NCI-H1105 treated with DMSO at 0.1 percent for 48 hours (cell line): ENCODE results near the gene NR3C2.

Experiments
- DNase-seq: peaks from one replicate; lab custom pipeline; 2025; lab: John Stamatoyannopoulos, UW

NR3C2 gene

GRCh38 chr4:148075438-148075837 lies 366.8 kb downstream of the NR3C2 start:
- DNase-seq, result no peak

GRCh38 chr4:148074462-148074861 lies 367.8 kb downstream of the NR3C2 start:
- DNase-seq, result no peak

GRCh38 chr4:148073349-148073748 lies 368.9 kb downstream of the NR3C2 start:
- no peak for DNase-seq

GRCh38 chr4:148072789-148073188 lies 369.4 kb downstream of the NR3C2 start:
- no peak for DNase-seq

- DNase-seq, result no peak
Measured at GRCh38 chr4:148071009-148071408, 371.2 kb downstream of the NR3C2 start.

DNA sequence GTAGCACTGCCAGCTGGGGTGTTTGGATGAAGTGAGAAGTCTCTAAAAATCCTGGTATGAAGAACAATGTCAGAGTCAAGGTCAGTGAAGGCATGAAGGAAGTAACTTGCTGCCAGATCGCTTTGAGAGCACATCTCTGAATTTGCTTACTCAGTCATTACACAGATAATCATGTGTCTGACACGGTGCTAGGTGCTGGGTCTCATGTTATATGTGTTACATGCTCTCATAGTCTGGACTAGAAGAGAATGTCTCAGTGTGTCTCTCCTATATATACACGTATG lies 372.4 kb downstream of the NR3C2 start:
- no peak for DNase-seq

- DNase-seq, result no peak
Measured at GRCh38 chr4:148069086-148069894, 372.9 kb downstream of the NR3C2 start.

GRCh38 chr4:148068065-148068911 lies 373.9 kb downstream of the NR3C2 start:
- DNase-seq, result no peak

DNA sequence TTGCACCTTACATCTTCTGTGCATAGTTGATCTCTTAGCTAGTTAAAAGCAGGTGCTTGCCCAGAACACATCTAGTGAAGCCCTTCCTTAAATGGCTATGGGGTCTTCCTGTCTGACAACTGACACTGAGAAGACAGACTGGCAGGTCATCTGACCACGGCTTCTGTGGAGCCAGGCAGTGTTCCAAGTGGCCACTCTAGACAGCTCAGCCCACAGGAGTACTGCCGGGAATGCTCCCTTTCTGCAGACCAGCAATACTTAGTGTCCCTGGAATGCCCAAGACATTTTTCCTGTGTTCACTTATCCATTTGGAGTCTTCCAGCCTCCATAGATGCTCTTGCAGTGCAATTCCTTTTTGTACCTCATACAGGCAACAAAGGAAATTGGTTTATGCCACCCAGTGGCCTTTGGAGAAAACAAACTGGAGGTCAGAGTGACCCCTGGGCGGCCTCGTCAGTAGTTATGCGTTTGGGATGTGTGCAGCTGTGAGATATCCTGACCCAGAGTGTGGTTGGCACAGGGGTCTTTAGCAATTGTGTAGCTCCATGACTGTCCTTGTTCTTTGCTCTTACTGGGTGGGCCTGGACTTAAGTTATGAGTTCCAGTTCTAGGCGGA lies 374.8 kb downstream of the NR3C2 start:
- no peak for DNase-seq

- no peak for DNase-seq
Measured at GRCh38 chr4:148065075-148065474, 377.1 kb downstream of the NR3C2 start.

DNA sequence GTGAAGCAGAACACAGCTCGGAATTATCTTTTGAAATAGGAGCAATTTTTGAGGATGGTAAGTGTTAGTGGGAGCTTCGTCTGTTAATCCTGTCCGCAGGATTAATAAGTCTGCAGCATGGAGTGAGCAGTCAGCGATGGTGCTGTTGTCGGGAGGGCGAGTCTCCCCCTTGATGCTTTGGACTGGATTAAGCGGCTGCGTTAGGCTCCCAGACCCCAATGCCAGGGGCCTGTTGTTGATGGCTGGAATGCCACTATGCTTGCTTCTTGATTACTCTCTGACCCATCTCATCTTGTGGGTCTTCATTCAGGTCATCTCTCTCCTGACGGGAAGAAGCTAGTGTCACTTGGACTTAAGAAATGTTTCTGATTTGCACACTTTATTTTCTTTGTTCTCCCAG lies 377.8 kb downstream of the NR3C2 start:
- no peak for DNase-seq

DNA sequence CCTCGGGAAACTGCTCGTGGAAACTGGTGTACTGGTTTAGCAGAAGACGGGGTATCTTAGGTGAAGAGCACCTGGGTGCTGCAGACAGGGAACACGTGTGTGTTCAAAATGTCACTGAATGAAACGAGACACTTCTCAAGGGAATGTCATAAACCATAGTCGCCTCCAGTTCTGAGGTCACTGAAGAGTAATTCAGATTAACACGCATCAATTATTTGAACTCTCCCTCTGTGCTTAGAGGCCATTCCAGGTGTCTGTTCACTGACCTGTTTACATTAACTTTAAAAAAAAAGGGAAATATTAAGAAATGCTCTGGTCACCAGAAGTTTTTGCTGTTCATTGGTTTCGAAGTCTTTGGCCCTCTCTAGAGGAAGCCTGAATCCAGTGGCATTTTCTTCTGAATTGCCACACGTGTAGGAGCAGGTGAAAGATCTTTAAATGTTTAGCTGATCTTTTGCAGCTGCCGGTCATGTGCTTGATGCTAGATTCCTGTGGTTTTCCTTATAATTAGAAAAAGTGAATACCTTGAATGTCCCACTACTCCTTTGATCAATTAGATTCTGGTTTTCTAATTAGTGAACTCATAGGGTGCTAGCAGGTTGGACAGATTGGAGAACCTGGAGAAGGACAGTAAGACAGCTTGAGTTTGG lies 379.8 kb downstream of the NR3C2 start:
- DNase-seq, result no peak

DNA sequence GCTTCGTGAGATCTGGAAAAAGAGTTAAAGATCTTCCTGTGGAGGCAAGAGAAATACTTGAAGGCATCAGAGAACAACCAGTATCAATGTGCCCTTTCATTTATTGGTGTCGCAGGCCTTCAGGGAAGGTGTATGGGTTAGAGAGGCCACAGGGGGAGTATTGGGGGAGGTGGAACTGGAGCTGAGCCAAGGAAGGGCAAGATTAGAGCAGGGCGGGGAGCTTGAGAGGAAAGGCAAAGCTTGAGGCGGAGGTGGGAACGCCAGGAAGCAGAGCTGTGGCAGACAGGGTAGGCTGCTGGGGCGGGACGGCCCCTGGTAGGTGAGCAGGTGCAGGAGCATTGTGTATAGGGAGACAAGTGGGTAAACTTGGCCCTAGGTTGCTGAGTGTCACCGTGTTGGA lies 380.4 kb downstream of the NR3C2 start:
- DNase-seq, result peak; percentile 73

- DNase-seq, result peak; percentile 12
Measured at GRCh38 chr4:148061141-148061481, 381.1 kb downstream of the NR3C2 start.

DNA sequence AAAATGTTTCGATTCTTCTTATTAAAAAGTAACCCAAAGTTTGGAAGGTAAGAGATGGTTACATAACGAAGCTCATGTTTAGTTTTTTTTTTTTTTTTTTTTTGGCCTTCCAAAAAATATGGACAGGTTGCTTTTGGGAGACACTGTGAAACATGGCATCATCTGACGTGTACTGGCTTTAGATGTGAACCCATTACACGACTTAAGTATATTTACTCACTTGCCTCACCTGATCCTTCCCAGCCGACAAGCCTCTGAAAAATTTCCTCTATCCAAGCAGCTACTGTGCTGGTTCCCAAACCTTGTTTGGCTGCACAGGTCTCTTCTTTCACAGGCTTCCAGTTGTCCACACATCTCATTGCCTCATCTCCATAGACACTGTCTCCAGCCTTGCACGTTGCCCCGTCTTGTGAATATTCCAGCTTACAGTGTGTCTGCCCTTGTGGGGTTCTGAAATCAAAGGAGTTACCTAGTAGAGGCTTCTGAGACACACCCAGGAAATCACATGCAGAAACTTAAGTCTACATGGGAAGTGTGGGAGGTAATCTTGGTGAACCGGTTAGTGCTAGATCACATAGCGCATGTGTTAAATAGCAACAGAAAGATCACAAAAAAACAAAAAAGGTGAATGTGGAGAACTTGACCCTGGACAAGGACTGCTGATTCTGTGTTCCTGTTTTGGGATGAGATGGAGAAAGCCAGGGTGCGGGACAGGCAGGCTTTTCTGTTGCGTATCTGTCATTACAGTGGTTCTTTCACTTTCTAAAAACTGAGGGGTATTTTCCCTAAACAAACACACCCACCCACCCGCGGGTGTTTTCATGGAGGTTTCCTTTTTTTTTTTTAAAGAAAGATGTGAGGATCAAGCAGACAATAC lies 381.7 kb downstream of the NR3C2 start:
- DNase-seq, result no peak

DNA sequence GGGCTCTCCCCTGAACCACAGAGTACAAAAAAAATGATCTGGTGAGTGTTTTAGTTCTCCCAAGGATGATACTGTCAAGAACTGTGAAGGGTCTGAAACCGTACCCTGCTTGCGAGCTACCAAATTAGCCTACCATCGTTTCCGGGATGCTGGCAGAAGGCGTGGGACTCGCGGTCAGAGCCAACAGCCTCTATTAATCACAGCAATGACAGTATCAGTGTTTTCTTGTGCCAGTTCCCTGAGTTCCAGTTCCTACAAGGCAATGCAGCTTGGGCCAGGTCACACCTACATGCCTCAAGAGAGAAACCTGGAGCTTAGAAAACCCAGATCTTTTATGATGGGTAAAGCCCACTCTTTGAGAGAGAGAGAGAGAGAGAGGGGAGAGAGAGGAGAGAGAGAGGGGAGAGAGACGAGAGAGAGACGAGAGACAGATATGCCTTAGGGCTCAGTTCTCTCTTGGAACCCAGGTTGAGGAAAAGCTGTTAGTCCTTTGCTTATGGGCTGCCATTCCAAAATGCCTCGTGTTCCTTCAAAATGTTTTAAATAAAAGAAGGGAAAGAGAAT lies 382.5 kb downstream of the NR3C2 start:
- DNase-seq, result no peak

DNA sequence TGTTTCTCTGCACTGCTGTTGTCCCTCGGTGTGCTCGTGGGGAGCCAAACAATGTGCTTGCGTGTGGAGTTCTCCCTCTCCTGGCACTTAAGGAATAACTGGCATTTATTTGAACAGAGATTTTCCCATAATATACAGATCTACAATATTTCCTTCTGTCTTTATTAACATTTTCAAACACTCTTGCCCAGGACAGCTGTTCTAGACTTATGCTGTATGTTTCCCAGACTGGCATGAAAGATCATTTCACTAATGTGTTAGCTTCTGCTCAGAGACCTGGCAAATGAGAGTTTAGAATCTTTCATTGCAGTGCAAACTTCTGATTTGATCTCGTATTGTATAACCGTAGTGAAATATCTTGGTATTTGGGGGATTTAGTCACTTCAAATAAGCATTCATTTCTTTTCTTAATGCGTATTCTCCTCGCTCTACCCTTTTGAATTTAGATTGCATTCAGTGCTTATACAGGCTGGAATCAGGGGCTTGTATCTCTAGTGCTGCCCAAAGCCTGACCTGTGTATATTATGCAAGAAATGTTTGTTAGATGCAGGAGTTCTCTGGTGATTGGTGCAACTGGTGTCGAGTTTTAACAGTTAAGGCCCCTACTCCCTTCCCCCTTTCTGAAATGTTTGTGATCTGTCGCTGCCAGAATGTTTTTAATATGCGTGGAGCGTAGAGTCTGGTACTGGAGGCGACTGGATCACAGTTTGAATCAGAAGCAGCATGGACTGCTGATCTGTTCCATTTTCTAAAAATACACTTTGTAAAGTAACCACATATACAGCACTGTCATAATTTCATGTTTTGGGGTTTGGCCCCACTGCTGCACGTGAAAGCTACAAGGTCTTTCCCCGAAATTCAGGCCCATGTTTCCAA lies 384.0 kb downstream of the NR3C2 start:
- DNase-seq, result no peak

DNA sequence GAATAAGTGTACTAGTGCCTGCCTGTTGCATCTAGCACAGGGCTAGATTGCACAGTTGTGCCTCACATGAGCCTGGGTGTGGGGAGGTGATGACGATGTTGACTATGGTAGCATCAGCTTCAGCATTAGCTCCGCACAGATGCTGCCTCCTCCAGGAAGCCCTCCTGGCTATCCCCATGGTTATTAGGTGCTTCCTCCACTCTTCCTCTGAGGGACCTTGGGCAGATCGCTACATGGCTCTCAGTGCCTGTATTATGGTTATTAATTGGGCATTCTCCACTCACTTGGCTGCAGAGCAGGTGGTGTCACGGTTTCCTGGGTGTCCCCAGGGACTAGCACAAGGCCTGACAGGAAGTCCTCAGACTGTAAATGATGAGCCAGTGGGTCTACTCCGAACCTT lies 384.7 kb downstream of the NR3C2 start:
- no peak for DNase-seq

GRCh38 chr4:148056879-148057278 lies 385.3 kb downstream of the NR3C2 start:
- DNase-seq, result no peak

GRCh38 chr4:148055844-148056243 lies 386.4 kb downstream of the NR3C2 start:
- no peak for DNase-seq
